NCI-H1092 treated with DMSO at 0.1 percent for 48 hours (cell line): ENCODE data around the gene PRR7.

Experiments used
- DNase-seq: peaks from one replicate; lab custom pipeline; 2025; lab: John Stamatoyannopoulos, UW

PRR7 gene

DNA sequence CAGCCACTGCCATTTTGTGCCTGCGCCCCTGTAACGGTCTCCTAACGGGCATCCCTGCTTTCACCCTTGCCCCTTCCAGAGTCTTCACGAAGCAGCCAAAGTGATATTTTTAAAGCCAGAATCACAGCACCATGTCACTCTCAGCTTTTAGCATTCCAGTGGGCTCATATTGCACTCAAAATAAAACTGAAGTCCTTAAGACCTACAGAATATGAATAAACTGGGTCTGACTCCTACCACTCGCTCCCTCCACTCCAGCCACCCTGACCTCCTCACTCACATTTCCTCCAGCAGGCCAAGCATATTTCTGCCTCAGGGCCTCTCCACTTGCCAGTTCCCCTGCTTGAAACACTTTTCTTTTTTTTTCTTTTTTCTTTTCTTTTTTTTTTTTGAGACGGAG, 53.2 kb downstream of the PRR7 start:
- DNase-seq: no peak

GRCh38 chr5:177500685-177501522, 54.3 kb downstream of the PRR7 start:
- DNase-seq: peak; percentile 39

- no peak for DNase-seq
Measured at GRCh38 chr5:177501874-177502678, 55.5 kb downstream of the PRR7 start.

DNA sequence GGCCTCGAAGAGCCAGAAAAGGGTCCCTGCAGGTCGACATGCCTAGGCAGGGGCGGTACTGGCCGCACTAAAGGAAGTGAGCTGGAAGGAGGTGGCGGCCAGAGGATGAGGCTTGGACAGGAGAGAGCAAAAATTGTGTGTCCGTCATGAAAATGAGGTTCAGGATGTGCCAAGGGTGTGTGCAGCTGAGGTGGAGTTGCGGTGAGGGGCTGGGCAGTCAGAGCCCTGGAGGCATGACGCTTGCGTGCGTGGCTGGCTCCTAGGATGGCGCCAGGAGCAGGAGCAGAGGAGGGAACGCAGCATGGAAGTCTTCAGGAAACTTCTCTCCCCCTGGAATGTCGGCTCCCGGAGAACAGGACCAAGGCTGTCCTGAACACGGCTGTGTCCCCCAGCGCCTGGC, 56.3 kb downstream of the PRR7 start:
- DNase-seq: no peak

- DNase-seq: no peak
Measured at GRCh38 chr5:177503351-177504085, 56.9 kb downstream of the PRR7 start.

DNA sequence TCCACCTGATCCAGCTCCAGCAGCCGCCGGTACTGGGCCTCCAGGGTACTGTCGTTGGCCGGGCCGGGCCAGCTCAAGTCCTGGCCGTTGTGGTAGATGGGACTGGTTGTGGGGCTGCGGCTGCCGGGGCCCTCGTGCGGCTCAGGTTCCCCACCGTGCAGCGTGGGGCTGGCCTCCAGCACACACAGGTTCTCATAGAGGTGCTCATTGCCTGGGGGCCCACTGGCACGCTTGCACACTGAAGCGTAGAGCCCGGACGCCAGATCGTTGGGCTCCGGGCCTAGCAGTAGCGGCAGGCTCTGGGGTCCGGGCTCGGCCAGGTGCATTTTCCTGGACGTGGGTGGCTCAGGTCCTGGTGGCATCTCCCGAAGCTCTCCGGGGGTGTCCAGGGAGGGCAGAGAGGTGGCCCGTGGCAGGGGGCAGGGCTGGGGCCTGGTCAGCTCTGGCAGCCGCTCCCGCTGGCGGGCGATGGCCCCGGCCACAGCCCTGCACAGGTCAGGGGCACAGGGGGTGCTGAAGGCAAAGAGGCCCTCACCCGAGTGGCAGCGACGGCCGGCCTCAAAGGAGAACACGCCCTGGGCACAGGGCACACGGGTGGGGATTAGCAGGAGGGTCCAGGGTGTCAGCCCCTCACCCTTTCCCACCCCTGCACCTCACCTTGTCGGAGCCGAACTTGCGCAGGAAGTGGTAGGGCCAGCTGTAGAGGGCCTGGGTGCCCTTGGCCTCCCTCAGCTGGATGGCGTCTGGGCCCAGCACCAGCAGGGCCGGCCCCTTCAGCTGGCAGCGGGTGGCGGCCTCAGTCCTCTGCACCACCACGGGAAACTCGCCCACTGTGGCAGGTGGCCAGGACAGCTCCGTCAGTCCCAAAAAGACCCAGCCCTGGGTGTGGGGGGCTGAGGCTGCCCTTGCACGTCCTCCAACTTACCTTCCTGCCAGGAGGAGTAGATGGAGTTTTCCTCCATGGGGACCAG, 57.8 kb downstream of the PRR7 start:
- no peak for DNase-seq

- no peak for DNase-seq
Measured at GRCh38 chr5:177505075-177505474, 58.5 kb downstream of the PRR7 start.
